ENCODE data around the gene CACNB4.

DNA sequence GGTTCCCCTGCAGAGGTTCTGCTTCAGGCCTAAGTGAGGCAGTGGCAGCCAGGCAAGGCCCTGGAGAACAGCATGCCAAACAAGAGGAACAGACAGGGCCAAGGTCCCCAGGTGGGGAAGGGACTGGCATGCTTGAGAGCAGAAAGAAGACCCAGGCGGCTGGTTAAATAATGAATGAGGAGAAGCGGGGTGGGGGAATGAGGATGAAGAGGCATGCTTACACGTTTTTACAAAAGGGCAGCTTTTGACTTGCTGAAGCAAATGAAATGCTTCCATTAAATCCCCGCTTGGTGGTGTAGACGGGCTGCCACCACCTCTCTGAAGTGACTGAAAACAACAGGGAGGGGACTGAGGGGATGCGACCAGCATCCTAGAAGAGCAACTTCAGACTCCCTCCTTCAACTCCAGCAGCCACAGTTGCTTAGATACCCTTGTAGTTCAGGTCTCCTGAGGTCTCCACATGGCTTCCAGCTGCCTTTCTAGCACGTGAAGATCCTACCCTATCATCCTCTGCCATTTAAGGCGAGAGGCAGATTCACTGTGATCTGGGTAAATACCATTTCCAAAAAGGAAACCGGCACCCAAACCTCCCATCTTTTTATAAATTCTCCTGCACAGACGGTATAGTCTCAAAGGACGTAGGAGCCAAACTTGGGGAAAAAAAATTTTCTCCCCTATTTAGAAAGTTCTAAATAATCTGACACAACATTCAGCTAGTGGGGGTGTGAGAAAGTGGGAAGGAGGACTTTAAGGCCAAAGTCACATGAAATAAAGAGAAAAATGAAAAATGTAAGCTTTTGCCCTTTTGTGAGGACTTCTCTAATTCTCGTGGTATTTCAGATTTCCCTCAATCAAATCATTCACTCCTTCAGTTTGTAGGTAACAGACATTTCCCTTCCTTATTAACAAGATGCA lies 65.6 kb downstream of the CACNB4 start:
- TF ChIP-seq GATA3 (IDR thresholded peaks at IDR 0.05; ENCODE audit: borderline replicate concordance) (no peak), ZFP36 (IDR thresholded peaks at IDR 0.05; ENCODE audit: borderline replicate concordance, partially characterized antibody) (no peak), BHLHE40 (IDR thresholded peaks at IDR 0.05; ENCODE audit: low read depth, low read length) (no peak)
- TF ChIP-seq, protein P1, sequence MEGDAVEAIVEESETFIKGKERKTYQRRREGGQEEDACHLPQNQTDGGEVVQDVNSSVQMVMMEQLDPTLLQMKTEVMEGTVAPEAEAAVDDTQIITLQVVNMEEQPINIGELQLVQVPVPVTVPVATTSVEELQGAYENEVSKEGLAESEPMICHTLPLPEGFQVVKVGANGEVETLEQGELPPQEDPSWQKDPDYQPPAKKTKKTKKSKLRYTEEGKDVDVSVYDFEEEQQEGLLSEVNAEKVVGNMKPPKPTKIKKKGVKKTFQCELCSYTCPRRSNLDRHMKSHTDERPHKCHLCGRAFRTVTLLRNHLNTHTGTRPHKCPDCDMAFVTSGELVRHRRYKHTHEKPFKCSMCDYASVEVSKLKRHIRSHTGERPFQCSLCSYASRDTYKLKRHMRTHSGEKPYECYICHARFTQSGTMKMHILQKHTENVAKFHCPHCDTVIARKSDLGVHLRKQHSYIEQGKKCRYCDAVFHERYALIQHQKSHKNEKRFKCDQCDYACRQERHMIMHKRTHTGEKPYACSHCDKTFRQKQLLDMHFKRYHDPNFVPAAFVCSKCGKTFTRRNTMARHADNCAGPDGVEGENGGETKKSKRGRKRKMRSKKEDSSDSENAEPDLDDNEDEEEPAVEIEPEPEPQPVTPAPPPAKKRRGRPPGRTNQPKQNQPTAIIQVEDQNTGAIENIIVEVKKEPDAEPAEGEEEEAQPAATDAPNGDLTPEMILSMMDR (IDR thresholded peaks at IDR 0.05) = no peak
- TF ChIP-seq, protein P2, sequence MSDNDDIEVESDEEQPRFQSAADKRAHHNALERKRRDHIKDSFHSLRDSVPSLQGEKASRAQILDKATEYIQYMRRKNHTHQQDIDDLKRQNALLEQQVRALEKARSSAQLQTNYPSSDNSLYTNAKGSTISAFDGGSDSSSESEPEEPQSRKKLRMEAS (IDR thresholded peaks at IDR 0.05) = no peak
